Measurements from ENCODE around the gene E2F4. TPM values are rescaled to one million over a fixed set of nuclear protein-coding genes. Genes with fewer than 3 reads are reported as not detected.
A peak's percentile ranks its signal among the peaks of the same experiment; 100 is the strongest.

Gene E2F4
- total RNA-seq, 2 donors from 2014 or later, result 51.9 to 88.7 TPM

- TF ChIP-seq POLR2A (IDR thresholded peaks at IDR 0.05) (no peak), CTCF (IDR thresholded peaks at IDR 0.05) (no peak)
- H3K27ac ChIP-seq, result peak overlapping the region in 2 of 4 donors; percentile 92 to 97
- intact Hi-C loops (cut with DNase I), result no loop called here
- DNase-seq (peak in 1 of 4 donors; percentile 42), ATAC-seq (no peak)
- no peaks in the 10 kb centered on the region for H3K9me3 ChIP-seq
- H3K4me1 ChIP-seq, result peaks cover 57% of the 10 kb centered on the region
- WGBS, 2 donors, result 80 to 82% methylated on average over 4 of the region's 4 CpGs
- no peak overlapping the region for H3K4me3 ChIP-seq
- H3K27me3 ChIP-seq, result peaks cover 0 to under 1% of the 10 kb centered on the region in 2 donors
- peaks cover 0 to 2% of the 10 kb centered on the region in 2 donors for H3K36me3 ChIP-seq (replicated peaks in 1 of 2; ENCODE audit: insufficient read depth in 1 of 2, low read depth in 2 of 2)
Measured at GRCh38 chr16:67243481-67243880, 51.5 kb downstream of the E2F4 start.

DNA sequence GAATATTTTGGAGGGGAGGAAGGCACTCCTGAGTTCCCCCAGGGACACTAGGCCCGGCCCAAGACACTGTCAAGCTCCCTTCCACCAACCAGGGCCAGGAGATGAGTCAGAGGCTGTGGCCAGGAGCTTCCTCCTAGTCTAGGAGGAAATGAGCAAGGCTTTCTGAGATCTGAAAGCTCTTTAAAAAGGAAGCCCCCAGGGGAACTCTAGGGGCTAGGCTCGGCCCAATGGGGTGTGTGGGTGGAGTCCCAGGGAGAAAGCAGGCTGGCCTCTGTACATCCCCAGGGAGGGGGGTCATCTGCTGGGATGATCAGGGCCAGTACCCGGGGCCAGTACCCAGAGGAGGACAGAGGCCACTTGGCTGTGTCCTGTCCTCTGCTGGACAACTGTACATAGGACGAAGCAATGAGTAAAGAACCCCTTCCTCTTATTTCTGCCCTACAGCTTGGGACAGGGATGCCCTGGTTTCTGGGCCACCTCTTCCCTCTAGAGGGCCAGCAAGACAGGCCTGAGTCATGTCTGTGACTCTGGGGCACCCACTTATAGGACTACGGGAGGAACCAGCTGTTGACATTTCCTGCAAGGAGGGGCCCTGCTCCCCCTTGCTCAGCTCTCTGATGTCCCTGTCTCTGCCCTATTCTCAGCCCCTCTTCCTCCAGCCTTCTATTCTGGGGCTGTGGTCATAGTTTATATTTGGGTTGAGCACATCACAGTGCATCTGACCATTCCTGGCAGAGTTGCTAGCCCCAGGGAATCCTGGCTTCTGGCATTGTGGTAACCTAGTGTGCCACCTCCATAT lies 52.6 kb downstream of the E2F4 start:
- ATAC-seq, result no peak
- intact Hi-C loops (cut with DNase I), result no loop called here
- Histone ChIP-seq H3K4me1 (peaks cover 68% of the 10 kb centered on the region), H3K9me3 (no peaks in the 10 kb centered on the region), H3K27me3 (peaks cover 0 to 12% of the 10 kb centered on the region in 2 donors), H3K4me3 (no peak overlapping the region), H3K27ac (peak overlapping the region; percentile 19 to 97 (median 88)), H3K36me3 (replicated peaks in 1 of 2; ENCODE audit: insufficient read depth in 1 of 2, low read depth in 2 of 2) (no peaks in the 10 kb centered on the region)
- peak in 3 of 4 donors; percentile 44 to 77 (median 53) for DNase-seq
- 31 to 51% methylated on average over 4 to 5 of the region's 5 CpGs for WGBS, 2 donors
- peak in 1 of 3 donors; percentile 27 for TF ChIP-seq POLR2A (IDR thresholded peaks at IDR 0.05)
- TF ChIP-seq CTCF (IDR thresholded peaks at IDR 0.05), result peak in 1 of 7 experiments; percentile 3

GRCh38 chr16:67245186-67245585 lies 53.2 kb downstream of the E2F4 start:
- Histone ChIP-seq H3K9me3 (no peaks in the 10 kb centered on the region), H3K27me3 (peaks cover 0 to 18% of the 10 kb centered on the region in 2 donors), H3K4me3 (no peak overlapping the region), H3K27ac (peak overlapping the region; percentile 19 to 97 (median 88)), H3K4me1 (peaks cover 66% of the 10 kb centered on the region), H3K36me3 (replicated peaks in 1 of 2; ENCODE audit: insufficient read depth in 1 of 2, low read depth in 2 of 2) (no peaks in the 10 kb centered on the region)
- no peak for ATAC-seq
- intact Hi-C loops (cut with DNase I), result no loop called here
- no peak for DNase-seq
- WGBS, 2 donors, result 61 to 73% methylated on average over 4 of the region's 4 CpGs
- TF ChIP-seq CTCF (IDR thresholded peaks at IDR 0.05) (no peak), POLR2A (IDR thresholded peaks at IDR 0.05) (no peak)

- intact Hi-C loops (cut with DNase I), result no loop called here
- Histone ChIP-seq H3K4me1 (peaks cover 61% of the 10 kb centered on the region), H3K4me3 (peak overlapping the region; percentile 33 to 68), H3K9me3 (no peaks in the 10 kb centered on the region), H3K27me3 (peaks cover 0 to 18% of the 10 kb centered on the region in 2 donors), H3K27ac (peak overlapping the region; percentile 19 to 97 (median 88)), H3K36me3 (replicated peaks in 1 of 2; ENCODE audit: insufficient read depth in 1 of 2, low read depth in 2 of 2) (no peaks in the 10 kb centered on the region)
- WGBS, 2 donors, result 8 to 29% methylated on average over 4 to 8 of the region's 8 CpGs
- TF ChIP-seq POLR2A (IDR thresholded peaks at IDR 0.05), result no peak
- TF ChIP-seq CTCF (IDR thresholded peaks at IDR 0.05), result no peak
- DNase-seq (no peak), ATAC-seq (no peak)
Measured at GRCh38 chr16:67245674-67246080, 53.7 kb downstream of the E2F4 start.

Measured in body of pancreas (tissue), 4 donors.